Measurements from ENCODE around the gene BRD3.

The BRD3 gene

DNA sequence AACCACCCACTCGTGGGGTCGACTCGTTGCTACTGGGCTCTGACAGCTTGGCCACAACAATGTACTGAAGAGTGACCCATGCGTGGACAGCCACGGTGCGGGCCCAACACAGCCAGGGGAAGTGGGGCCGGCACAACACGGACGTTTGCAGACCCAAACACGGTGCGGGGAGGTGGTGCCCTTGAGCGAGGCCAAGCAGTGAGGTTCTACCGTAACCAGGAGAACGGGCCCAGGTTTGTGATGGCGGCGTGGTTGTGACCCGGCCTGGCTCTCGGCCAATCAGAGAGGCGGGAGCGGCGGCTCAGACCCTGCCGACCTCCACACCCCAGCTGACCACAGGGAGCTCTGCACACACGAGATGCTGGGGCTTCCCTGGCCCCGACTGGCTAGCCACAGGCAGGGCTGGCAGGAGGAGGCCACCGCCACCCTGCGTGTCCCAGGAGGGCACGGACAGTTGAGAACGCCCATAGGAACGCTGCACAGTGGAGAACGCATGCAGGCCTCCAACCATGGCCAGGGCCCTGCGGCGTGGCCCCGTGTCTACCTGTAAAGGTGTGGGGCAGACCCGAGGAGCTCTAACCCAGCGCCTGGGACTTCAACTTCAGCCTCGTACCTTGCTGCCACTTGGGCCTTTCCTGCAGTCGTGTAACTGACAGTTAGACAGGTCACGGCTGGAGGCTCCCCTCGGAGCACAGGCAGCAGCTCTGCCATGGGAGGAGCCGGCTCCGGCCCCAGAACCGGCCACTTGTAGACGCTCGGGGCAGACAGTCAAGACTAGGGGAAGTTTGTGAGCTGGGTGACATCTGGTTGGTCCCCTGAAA, 13.7 kb downstream of the BRD3 start:
- no peak for DNase-seq

DNA sequence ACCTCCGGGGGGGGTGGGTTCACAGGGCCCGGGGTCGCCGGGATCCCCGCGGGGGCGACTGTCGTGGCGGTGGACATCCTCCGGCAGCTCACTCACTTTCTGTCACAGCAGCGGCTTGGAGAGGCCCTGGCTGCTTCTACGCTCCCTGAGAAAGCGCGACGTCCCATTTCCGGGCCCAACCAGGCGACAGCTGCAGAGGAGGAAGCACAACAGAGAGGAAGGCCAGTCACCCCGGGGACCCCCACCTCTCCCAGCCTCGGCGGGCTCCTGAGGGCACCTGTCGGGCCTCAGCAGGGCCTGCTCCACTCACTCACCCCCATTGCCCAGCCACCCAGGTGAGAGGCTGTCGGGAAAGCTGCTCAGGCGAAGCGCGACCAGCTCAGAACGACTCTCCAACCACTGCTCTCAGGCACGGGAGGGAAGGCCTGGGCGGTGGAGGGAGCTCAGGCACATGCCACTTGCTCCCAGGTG, 14.4 kb downstream of the BRD3 start:
- DNase-seq = no peak

GRCh38 chr9:134052941-134053340, 14.9 kb downstream of the BRD3 start:
- no peak for DNase-seq

DNA sequence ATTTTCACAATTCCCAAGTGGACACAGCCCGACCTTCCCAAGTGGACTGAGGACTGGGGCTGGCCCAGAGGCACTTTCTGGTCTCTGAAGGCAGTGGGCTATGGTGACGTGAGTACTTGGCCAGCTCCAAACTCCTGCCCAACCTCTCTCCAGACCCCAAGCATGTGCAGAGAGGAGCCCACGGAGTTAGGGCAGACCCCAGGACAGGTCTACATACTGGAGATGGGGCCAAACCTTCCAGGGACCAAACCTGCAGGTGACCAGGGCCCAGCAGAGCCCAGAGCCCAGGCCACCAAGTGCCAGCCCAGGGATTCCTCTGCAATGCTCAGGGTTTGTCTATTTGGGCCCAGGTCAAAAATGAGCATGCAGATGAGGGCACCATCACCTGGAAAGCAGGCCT, 15.3 kb downstream of the BRD3 start:
- DNase-seq = no peak

- DNase-seq = no peak
Observed at GRCh38 chr9:134051319-134051718, 16.5 kb downstream of the BRD3 start.

DNA sequence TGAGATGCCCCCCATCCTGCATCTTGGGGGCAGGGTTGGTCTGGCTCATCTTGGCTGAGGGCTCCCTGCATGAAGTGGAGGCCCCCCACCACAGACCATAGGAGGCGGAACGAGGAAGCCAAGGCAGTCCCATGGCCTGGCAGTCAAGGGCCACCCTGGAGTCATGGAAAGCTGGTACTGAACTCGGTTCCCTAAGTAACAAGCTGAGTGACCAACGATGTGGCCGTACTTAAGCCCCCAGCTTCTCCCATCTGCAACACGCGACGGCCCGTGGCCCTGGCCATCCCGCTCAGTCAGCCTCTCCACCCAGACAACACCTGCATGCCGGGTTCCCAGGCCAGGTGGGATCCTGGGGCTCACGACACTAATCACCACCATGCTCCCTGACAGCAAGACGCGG, 17.1 kb downstream of the BRD3 start:
- no peak for DNase-seq

DNA sequence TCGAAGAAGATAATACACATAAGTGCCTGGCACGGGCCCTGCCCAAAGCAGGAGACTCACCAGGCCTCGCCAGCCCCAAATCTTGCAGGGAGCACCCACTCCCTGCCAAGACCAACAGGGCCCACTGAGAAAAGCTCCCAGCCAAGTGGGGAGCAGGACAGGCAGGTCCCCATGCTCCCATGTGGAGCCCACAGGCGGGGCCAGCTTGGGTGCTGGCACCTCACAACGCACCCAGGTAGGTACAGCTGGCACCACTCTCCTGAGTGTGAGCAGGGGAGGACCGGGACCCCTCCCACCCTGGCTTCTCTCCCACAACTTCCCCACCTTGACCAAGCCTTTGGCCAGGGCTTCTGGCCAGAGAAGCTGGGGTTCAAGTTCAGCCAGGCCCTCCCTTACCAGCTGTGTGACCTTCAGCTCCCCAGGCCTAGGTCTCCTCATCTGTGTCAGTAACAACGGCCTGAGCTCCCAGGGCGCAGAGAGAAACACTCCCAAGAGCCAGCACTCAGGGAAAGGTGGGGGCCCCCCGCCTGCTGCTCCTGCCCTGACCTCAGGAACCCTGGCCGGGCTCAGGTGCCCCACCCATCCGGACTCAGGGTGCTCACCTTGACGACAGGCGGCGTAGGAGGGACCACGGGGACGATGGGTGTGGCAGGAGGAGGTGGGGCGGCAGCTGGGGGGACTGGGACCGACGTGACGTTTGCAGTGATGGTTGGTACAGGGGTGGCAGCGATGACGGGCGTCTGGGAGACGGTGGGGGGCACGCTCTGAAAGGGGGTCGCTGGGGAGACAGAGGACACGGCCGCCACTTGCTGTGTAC, 17.8 kb downstream of the BRD3 start:
- DNase-seq = no peak

DNA sequence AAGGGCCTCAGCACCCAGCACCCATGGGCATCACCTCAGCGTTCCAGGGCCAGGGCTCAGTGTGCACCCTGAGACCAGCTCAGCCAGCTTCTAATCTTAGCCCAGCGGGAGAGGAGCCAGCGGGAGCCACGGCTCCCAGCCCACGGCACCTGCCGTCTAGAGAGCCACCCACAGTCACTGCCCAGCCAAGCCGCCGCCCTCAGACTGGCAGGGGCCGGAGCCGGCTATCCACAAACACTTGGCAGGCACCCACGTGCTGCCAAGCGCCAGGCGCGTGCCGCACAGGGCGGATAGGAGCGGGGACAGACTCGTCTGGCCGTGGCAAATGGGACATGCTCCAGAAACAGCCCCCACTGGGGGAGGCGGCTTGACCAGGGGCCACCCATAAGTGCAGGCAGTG, 18.6 kb downstream of the BRD3 start:
- DNase-seq = no peak

DNA sequence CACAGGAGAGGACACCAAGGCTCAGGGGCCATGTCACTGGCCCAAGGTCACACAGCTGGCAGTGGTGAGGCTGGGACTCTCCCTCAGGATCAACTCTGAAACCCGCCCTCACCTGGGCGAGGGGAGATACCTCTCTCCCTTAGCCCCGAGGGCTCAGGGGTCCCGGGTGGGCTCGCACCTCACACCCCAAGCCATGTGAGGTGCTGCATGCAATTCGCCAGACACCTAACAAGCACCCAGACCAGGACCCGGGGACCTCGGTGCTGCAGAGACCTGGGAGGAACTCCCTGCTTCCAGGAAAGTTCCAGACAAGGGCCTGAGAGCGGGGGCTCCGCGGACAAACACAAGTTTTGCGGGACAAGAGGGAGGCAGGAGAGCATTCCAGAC, 19.3 kb downstream of the BRD3 start:
- no peak for DNase-seq

GRCh38 chr9:134047868-134048581, 19.8 kb downstream of the BRD3 start:
- DNase-seq = no peak

GRCh38 chr9:134046894-134047681, 20.7 kb downstream of the BRD3 start:
- DNase-seq = no peak

GRCh38 chr9:134045841-134046544, 21.8 kb downstream of the BRD3 start:
- no peak for DNase-seq

GRCh38 chr9:134044944-134045343, 22.9 kb downstream of the BRD3 start:
- no peak for DNase-seq

- DNase-seq = no peak
Observed at GRCh38 chr9:134043531-134043988, 24.3 kb downstream of the BRD3 start.

- DNase-seq = no peak
Observed at GRCh38 chr9:134041649-134041962, 26.2 kb downstream of the BRD3 start.

DNA sequence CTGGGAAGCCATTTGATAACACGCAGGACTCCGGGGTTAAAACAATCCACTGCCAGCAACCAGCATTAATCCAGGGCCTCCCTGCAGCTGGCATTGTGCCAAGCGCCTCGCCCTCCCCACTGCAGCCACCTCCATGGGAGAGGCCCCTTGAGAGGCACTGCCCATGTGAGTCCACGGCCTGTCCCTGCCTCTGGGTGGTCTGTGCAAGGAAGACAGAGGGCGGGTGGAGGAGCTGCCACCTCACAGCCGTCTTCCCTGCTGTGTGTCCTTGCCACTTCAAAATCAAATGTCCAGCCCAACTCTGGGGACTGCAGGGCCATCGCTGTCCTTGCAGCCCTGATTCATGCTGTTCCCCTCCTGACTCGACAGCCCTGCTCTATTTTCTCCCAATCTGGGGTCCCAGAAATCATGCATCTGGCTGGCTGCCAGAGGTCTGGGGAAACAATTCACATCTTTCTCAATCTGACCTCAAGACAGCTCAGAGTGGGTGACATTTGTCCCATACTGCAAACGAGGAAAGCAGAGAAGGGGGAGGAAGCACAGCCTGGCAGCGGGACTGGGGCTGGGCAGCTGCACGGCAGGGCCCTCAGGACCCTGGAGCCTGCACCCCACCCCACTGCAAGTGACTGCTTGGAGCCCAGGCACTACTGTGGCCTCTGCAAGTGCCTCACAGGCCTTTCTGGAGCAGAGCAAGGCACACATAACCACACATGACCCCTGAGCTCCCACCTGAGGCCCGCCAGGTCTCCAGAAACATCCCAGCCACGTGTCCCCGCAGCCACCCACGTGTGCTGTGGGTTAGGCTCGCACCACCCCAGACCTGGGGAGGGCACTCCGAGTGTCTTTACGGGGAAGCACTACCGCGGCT, 26.8 kb downstream of the BRD3 start:
- no peak for DNase-seq

GRCh38 chr9:134040176-134040565, 27.7 kb downstream of the BRD3 start:
- no peak for DNase-seq

DNA sequence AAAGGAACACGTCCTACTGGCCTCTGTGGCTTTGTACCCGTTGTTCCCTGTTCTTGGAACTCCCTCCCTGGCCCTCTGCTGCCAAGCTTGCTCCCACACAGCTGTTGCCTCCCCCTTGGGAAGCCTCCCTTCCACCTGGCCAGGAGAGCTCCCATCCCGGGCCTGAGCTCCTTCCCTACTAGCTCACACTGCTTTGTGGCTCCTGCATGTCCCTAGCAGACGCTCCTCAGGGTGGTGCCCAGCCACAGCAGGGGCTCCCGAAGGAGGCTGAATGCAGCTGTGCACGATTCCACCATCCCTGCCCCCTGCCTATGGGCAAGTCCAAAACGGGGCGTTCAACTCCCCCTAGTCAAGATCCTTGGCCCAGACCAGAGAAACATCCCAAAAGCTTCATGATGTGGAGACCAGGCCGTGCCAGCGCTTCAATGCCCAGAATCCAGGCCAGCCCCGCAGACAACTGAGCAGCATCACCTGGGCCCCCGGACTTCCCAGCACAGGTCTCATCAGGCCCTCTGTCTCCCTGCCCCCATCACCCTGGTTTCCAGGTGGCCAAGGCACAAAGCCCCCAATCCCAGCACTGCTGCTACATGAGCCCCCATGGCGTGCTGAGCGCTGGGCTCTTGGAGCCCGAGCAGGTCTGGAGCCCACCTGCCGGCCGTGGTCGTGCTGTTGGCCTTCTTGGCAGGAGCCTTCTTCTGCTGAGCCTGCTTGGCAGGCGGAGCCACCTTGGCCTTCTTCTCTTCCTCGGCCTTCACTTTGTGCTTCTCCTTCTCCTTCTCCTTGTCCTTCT, 28.2 kb downstream of the BRD3 start:
- DNase-seq = no peak

DNA sequence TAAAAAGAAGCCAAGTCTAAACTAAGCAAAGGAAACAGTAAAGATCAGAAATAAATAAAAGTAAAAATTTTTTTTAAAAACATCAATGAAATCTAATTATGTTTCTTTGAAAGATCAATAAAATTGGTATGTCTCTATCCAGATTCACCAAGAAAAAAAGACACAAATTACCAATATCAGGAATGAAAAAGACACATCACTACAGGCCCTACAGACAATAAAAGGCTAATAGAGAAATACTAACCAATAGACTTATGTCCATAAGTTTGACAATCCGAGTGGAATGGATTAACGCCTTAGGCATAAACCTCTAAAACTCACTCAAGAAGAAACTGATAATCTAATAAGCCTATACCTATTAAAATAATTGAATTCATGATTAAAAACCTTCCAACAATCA, 30.2 kb downstream of the BRD3 start:
- no peak for DNase-seq

DNA sequence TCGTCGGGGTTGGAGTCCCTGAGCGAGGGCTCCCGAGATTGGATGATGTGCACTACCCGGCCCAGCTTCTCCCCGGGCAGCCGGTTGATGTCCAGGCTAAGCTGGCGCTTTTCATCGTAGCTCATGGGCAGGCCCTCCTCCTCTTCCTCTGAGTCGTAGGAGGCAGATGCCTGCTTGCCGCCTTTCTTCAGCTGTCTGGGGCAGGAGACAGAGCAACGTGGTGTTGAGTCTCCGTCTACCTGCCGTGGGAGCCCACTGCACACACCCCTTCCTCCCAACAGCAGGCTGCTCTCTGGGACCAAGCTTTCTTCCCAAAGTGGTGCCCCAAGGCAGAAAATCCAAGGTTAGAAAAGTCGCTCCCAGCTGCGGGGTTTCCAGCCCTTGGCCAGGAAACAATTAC, 31.7 kb downstream of the BRD3 start:
- DNase-seq = no peak

All from stimulated activated CD4-positive, alpha-beta T cell treated with anti-CD3 and anti-CD28 coated beads, Interleukin-2, amount 100 ng/mL, for 24 hours (primary cell).